ENCODE measurements around the gene TSPAN11. TPM values are rescaled to one million over a fixed set of nuclear protein-coding genes. Genes with fewer than 3 reads are reported as not detected.

The TSPAN11 gene
- polyA plus RNA-seq, 1 donor, result 8.4 TPM

DNA sequence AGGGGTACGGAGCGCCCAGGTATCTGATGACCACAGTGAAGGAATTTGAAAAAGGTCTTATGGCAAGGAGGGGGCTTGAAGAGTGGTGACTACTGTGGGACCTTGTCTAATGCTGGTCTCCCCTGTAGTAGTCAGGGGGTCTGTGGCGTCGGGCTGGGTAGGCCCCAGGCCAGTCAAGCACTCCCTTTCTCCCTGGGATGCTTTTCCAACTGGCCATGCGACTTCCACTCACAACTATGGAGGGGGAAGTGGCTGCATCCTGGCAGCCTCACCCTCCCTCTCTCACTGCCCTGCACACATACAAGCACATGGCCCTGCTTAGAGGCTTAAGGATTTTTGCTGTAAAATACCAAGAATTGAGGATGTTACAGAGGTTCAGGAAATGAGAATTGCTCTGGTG lies 4.1 kb downstream of the TSPAN11 start:
- Histone ChIP-seq H3K4me1 (ENCODE audit: control insufficient read depth, insufficient read depth, low read length) (no peaks in the 10 kb centered on the region), H3K27ac (ENCODE audit: low read length) (no peak overlapping the region), H3K36me3 (ENCODE audit: control insufficient read depth, insufficient read depth, low read length) (no peaks in the 10 kb centered on the region), H3K4me3 (ENCODE audit: low read length) (no peak overlapping the region), H3K27me3 (ENCODE audit: control insufficient read depth, insufficient read depth, low read length) (peaks cover 34% of the 10 kb centered on the region), H3K9me3 (ENCODE audit: control insufficient read depth, low read depth, low read length) (no peaks in the 10 kb centered on the region)
- WGBS (ENCODE audit: insufficient coverage, low lambda C conversion rate), result no CpG with 5 or more reads among the region's 5 CpGs
- DNase-seq, result no peak

DNA sequence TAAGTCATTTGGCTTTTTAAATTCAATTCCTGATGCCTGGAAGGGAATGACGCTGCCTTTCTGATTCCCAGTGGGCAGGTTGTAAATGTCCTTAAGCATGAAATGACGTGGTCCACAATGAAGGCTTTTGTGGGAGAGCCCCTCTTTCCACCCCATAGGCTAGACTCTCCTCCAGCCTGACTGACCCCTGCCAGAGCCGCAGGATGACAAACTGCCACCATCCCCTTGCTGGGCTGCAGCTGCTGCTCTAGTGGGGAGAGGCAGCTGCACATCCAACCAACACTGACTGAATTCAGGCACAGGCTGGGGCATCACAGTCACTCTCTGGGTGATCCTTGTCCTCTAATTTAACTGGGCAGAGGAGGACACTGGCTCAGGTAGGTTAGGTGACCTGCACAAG lies 6.3 kb downstream of the TSPAN11 start:
- no peak overlapping the region for H3K4me3 ChIP-seq (ENCODE audit: low read length)
- H3K27ac ChIP-seq (ENCODE audit: low read length), result no peak overlapping the region
- peaks cover 14% of the 10 kb centered on the region for H3K27me3 ChIP-seq (ENCODE audit: control insufficient read depth, insufficient read depth, low read length)
- WGBS (ENCODE audit: insufficient coverage, low lambda C conversion rate), result no CpG with 5 or more reads among the region's 3 CpGs
- H3K36me3 ChIP-seq (ENCODE audit: control insufficient read depth, insufficient read depth, low read length), result no peaks in the 10 kb centered on the region
- no peaks in the 10 kb centered on the region for H3K9me3 ChIP-seq (ENCODE audit: control insufficient read depth, low read depth, low read length)
- DNase-seq, result no peak
- no peaks in the 10 kb centered on the region for H3K4me1 ChIP-seq (ENCODE audit: control insufficient read depth, insufficient read depth, low read length)

DNA sequence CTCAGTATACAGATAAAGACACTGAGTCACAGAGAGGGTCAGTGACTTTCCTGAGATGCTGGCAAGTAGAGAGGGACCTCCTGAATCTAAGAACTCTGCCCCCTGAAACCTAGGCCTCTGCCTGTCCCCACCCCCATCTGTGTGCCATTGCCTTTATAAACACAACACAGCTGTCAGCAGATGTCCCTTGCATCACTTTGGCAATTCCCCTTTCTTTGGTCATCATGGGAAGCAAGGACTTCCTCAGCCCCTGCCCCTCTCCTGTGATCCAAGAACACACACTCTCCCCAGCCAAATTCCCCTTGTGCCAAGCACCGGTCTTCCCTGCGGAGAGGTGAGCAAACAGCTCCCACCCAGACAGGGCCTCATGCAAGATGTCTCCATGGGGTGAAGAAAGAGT lies 8.3 kb downstream of the TSPAN11 start:
- H3K36me3 ChIP-seq (ENCODE audit: control insufficient read depth, insufficient read depth, low read length), result no peaks in the 10 kb centered on the region

DNA sequence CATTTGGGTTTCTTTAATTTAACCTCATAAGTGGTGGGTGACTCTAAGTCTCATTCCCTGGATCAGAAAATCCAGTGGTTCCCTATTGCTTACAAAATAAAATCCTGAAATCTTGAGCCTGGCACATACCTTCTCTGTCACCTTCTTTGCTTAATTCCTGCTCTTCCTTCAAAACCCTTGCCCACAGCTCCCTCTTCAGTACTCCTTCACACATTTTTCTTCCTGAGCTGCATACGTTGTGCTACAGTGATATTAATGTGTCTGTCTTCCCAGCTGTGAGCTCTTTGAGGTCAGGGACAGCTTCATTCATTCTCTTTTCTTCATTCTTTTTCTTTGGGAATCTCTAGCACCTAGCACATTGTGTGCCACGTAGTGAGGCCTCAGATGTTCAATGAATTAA lies 9.5 kb downstream of the TSPAN11 start:
- Histone ChIP-seq H3K4me1 (ENCODE audit: control insufficient read depth, insufficient read depth, low read length) (no peaks in the 10 kb centered on the region), H3K4me3 (ENCODE audit: low read length) (no peak overlapping the region), H3K27ac (ENCODE audit: low read length) (no peak overlapping the region), H3K27me3 (ENCODE audit: control insufficient read depth, insufficient read depth, low read length) (peaks cover 2% of the 10 kb centered on the region), H3K36me3 (ENCODE audit: control insufficient read depth, insufficient read depth, low read length) (no peaks in the 10 kb centered on the region), H3K9me3 (ENCODE audit: control insufficient read depth, low read depth, low read length) (no peaks in the 10 kb centered on the region)
- DNase-seq, result no peak
- 40% methylated on average over 1 of the region's 2 CpGs for WGBS (ENCODE audit: insufficient coverage, low lambda C conversion rate)

More for the DNA sequence above, 8.3 kb downstream of the TSPAN11 start:
- WGBS (ENCODE audit: insufficient coverage, low lambda C conversion rate), result no CpG with 5 or more reads among the region's 2 CpGs
- Histone ChIP-seq H3K4me3 (ENCODE audit: low read length) (no peak overlapping the region), H3K27me3 (ENCODE audit: control insufficient read depth, insufficient read depth, low read length) (peaks cover 8% of the 10 kb centered on the region), H3K9me3 (ENCODE audit: control insufficient read depth, low read depth, low read length) (no peaks in the 10 kb centered on the region), H3K4me1 (ENCODE audit: control insufficient read depth, insufficient read depth, low read length) (no peaks in the 10 kb centered on the region), H3K27ac (ENCODE audit: low read length) (no peak overlapping the region)
- DNase-seq, result no peak

DNA sequence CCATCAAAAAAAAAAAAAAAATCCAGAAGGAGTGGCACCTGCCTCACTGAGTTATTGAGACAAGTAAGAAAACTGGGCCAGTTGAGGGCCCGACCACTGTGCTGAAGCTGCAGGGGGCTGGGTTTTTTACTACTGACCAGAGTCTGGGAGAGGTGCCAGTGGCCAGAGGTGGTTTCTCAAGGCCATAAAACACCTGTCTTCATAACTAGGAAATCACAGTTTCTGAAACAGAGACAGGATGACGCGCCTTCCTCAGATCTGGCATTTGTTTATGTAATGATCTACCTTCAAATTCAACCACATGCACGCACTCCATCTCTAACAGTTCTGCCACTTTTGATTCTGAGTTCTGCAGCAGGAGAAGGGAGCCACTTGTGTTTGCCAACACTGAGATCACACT lies 12.7 kb downstream of the TSPAN11 start:
- no peak overlapping the region for H3K4me3 ChIP-seq (ENCODE audit: low read length)
- DNase-seq, result no peak
- no peaks in the 10 kb centered on the region for H3K4me1 ChIP-seq (ENCODE audit: control insufficient read depth, insufficient read depth, low read length)
- H3K36me3 ChIP-seq (ENCODE audit: control insufficient read depth, insufficient read depth, low read length), result no peaks in the 10 kb centered on the region
- H3K27ac ChIP-seq (ENCODE audit: low read length), result no peak overlapping the region
- no peaks in the 10 kb centered on the region for H3K9me3 ChIP-seq (ENCODE audit: control insufficient read depth, low read depth, low read length)
- 83% methylated on average over 1 of the region's 4 CpGs for WGBS (ENCODE audit: insufficient coverage, low lambda C conversion rate)
- H3K27me3 ChIP-seq (ENCODE audit: control insufficient read depth, insufficient read depth, low read length), result peaks cover 2% of the 10 kb centered on the region

DNA sequence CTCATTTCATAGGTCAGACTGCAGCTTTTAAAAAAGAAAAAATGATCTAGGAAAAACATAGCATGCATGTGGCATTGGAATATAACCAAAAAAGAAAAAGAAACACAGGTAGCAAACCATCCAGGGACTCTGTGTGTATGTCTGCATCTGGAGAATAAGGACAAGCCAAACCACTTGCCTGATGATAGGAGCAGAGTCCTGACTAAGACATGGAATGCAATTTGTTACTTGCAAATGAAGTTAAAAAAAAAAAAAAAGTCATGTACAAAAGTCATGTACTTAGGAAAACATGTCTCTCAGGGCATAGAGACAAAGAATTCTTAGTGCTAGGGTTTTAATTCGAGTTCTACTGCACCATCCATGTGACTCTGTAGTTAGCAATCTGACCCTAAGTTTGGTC lies 15.9 kb downstream of the TSPAN11 start:
- Histone ChIP-seq H3K9me3 (ENCODE audit: control insufficient read depth, low read depth, low read length) (no peaks in the 10 kb centered on the region), H3K4me1 (ENCODE audit: control insufficient read depth, insufficient read depth, low read length) (no peaks in the 10 kb centered on the region), H3K27ac (ENCODE audit: low read length) (no peak overlapping the region), H3K4me3 (ENCODE audit: low read length) (no peak overlapping the region), H3K36me3 (ENCODE audit: control insufficient read depth, insufficient read depth, low read length) (no peaks in the 10 kb centered on the region), H3K27me3 (ENCODE audit: control insufficient read depth, insufficient read depth, low read length) (peaks cover 2% of the 10 kb centered on the region)
- no CpG with 5 or more reads among the region's 1 CpG for WGBS (ENCODE audit: insufficient coverage, low lambda C conversion rate)
- no peak for DNase-seq

DNA sequence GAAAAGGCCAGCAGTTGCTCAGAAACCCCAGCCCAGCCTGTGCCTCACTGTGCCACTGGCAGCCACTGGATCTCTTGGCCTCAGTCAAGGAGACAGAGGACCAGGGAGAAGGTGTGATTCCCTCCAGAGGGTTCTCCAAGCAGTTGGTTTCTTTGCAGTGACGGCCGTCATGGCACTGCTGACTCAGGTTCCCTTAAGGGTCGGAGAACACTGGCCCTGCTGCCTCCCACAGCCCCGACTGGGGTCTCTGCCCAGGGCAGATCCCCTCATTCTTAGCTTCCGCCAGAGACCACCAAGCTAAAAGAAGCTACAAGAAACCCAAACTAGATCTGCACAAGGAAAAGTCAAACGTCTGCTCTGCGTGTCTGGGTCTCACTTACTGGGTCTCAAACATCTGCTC lies 16.4 kb downstream of the TSPAN11 start:
- H3K36me3 ChIP-seq (ENCODE audit: control insufficient read depth, insufficient read depth, low read length), result no peaks in the 10 kb centered on the region
- no peaks in the 10 kb centered on the region for H3K4me1 ChIP-seq (ENCODE audit: control insufficient read depth, insufficient read depth, low read length)
- H3K27ac ChIP-seq (ENCODE audit: low read length), result no peak overlapping the region
- no CpG with 5 or more reads among the region's 7 CpGs for WGBS (ENCODE audit: insufficient coverage, low lambda C conversion rate)
- no peaks in the 10 kb centered on the region for H3K9me3 ChIP-seq (ENCODE audit: control insufficient read depth, low read depth, low read length)
- H3K27me3 ChIP-seq (ENCODE audit: control insufficient read depth, insufficient read depth, low read length), result peaks cover 2% of the 10 kb centered on the region
- no peak for DNase-seq
- no peak overlapping the region for H3K4me3 ChIP-seq (ENCODE audit: low read length)

DNA sequence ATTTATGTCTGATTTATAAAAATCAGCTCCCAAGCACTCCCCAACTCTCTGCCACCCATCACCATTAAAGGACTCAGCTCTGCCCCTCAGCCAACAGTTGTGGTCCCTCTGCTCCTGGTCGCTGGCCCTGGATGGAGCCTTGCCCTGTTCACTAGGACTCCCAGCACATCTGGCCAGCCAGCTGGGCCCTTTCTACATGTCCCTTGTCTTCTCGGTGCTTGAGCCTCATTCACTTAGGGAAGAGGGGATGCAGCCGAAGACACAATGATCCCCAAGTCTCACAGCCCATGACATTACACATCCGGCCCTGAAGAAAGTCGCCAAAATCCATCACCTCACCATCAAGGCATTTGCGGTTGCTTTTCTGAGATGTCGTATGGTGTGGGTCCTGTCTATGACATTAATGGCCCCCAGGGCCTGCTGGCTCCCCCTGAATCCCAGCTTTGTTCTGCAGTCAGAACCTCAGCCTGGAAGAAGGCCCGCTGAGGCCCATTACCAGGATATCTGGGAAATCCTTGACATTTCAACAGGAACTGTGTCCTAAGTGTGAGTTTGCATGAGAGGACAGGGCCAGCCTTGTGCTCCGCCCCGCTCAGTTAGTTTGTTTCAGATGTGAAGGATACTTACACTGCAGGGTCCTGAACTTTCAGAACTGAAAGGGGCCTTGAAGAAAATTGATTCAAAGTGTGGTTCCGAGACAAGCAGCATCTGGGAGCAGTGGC lies 19.1 kb downstream of the TSPAN11 start:
- WGBS (ENCODE audit: insufficient coverage, low lambda C conversion rate), result no CpG with 5 or more reads among the region's 11 CpGs
- no peaks in the 10 kb centered on the region for H3K9me3 ChIP-seq (ENCODE audit: control insufficient read depth, low read depth, low read length)

DNA sequence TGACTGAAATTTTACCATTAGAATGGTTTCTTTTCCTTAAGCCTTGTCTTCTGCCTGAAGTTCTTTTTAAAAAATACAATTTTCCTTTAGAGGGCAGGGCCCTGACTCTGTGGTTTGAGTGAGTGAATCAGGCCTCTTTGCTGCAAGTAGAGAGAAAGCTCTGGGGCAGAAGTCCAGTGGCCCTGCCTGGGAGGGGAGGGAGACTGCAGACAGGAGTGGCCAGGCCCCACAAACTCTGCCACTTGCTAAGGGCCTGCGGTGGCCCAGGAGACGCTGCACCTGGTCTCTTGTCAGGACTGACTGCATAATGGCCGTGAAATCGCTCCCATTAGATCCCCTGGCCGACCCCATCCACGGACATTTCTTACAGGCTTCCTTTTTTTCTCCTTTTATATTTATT lies 25.5 kb downstream of the TSPAN11 start:
- H3K36me3 ChIP-seq (ENCODE audit: control insufficient read depth, insufficient read depth, low read length), result no peaks in the 10 kb centered on the region
- no peak for DNase-seq
- WGBS (ENCODE audit: insufficient coverage, low lambda C conversion rate), result 80% methylated on average over 1 of the region's 6 CpGs
- no peaks in the 10 kb centered on the region for H3K9me3 ChIP-seq (ENCODE audit: control insufficient read depth, low read depth, low read length)
- no peaks in the 10 kb centered on the region for H3K4me1 ChIP-seq (ENCODE audit: control insufficient read depth, insufficient read depth, low read length)
- no peaks in the 10 kb centered on the region for H3K27me3 ChIP-seq (ENCODE audit: control insufficient read depth, insufficient read depth, low read length)
- H3K4me3 ChIP-seq (ENCODE audit: low read length), result no peak overlapping the region
- H3K27ac ChIP-seq (ENCODE audit: low read length), result no peak overlapping the region

More for the DNA sequence above, 19.1 kb downstream of the TSPAN11 start:
- no peaks in the 10 kb centered on the region for H3K4me1 ChIP-seq (ENCODE audit: control insufficient read depth, insufficient read depth, low read length)
- no peak overlapping the region for H3K4me3 ChIP-seq (ENCODE audit: low read length)
- no peak overlapping the region for H3K27ac ChIP-seq (ENCODE audit: low read length)
- no peak for DNase-seq
- no peaks in the 10 kb centered on the region for H3K27me3 ChIP-seq (ENCODE audit: control insufficient read depth, insufficient read depth, low read length)
- no peaks in the 10 kb centered on the region for H3K36me3 ChIP-seq (ENCODE audit: control insufficient read depth, insufficient read depth, low read length)

DNA sequence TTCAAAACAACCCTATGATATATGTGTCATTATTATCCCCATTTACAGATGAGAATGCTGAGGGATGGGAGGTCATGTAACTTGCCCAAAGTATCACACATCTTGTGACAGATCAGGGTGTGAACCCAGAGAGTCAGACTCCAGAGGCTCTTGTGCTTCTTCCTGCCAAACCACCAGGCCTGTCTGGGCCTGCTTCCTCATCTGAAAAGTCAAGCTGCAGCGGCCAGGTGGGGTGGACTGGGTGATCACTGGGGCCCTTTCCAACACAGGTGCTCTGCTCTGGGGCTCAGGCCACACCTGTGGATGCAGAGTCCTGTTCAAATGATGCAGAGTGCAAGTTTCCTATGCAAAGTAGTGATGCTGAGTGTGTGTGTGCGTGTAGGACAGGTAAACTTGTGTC lies 26.7 kb downstream of the TSPAN11 start:
- DNase-seq, result no peak
- no CpG with 5 or more reads among the region's 2 CpGs for WGBS (ENCODE audit: insufficient coverage, low lambda C conversion rate)
- no peak overlapping the region for H3K27ac ChIP-seq (ENCODE audit: low read length)

More for the DNA sequence above, 26.7 kb downstream of the TSPAN11 start:
- Histone ChIP-seq H3K9me3 (ENCODE audit: control insufficient read depth, low read depth, low read length) (no peaks in the 10 kb centered on the region), H3K27me3 (ENCODE audit: control insufficient read depth, insufficient read depth, low read length) (peaks cover 1% of the 10 kb centered on the region), H3K4me1 (ENCODE audit: control insufficient read depth, insufficient read depth, low read length) (no peaks in the 10 kb centered on the region), H3K36me3 (ENCODE audit: control insufficient read depth, insufficient read depth, low read length) (no peaks in the 10 kb centered on the region), H3K4me3 (ENCODE audit: low read length) (no peak overlapping the region)
